SJCRH30 (cell line): Measurements from ENCODE around the gene INTS15. TPM values are rescaled to one million over a fixed set of nuclear protein-coding genes. Genes with fewer than 3 reads are reported as not detected.
"Not testable (repeated sequence)": the region's sequence is repeated elsewhere in the genome, so short reads cannot be mapped to it uniquely, and the experiment has no call there.

ENCODE experiments used
- DNase-seq, 2 experiments: peaks; one replicate each; pipeline ENCODE4 v3.0.0-alpha.2; 2015 to 2020
- H3K27ac ChIP-seq: fragments of 250-450 bp; sonication (Bioruptor Pico); 2 replicates; pipeline ENCODE4 v1.5.1; 2020; ENCODE audit warnings: mild to moderate bottlenecking, moderate library complexity
- H3K27me3 ChIP-seq: fragments of 250-450 bp; sonication (Bioruptor Pico); 2 replicates; pipeline ENCODE4 v1.5.1; 2020; ENCODE audit warnings: mild to moderate bottlenecking, moderate library complexity
- H3K36me3 ChIP-seq: fragments of 250-450 bp; sonication (Bioruptor Pico); 2 replicates; pipeline ENCODE4 v1.5.1; 2020; ENCODE audit warnings: mild to moderate bottlenecking, moderate library complexity
- H3K4me1 ChIP-seq: fragments of 250-450 bp; sonication (Bioruptor Pico); 2 replicates; pipeline ENCODE4 v1.5.1; 2020; ENCODE audit warnings: mild to moderate bottlenecking, moderate library complexity
- H3K4me3 ChIP-seq: fragments of 250-450 bp; sonication (Bioruptor Pico); 2 replicates; pipeline ENCODE4 v1.5.1; 2020; ENCODE audit warnings: mild to moderate bottlenecking, moderate library complexity
- H3K9me3 ChIP-seq: fragments of 250-450 bp; sonication (Bioruptor Pico); replicated peaks from 2 replicates; pipeline ENCODE4 v1.5.1; 2020; ENCODE audit warnings: mild to moderate bottlenecking, moderate library complexity
- total RNA-seq: library from RNA; depleted of rRNA; stranded (reverse); fragments of >200 nt; shearing (Covaris generic); gene quantifications from 2 replicates; pipeline ENCODE4 v1.2.3, GENCODE V29; 2014

The INTS15 gene
- total RNA-seq, 1 experiment from 2014 or later, result 18.8 TPM

DNA sequence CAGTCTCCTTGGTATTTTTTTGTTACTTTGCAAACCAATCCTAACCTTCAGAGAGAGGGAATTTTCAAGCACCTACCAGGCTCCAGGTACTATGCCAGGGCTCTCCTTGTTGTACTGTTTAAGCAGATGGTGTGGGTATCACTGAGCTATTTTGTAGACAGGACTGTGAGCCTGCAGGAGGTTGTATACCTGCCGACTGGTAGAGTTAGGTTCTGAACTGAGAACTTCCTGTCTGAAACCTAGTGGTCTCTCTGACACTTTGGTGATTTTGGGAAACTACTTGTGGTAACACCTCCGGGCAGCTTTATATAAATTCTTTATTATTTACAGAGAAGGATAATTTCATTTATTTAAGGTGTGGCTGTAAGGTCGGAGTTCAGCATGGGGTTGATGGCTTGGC, 30.1 kb downstream of the INTS15 start:
- no peaks in the 10 kb centered on the region for H3K9me3 ChIP-seq
- H3K27ac ChIP-seq, result no peak overlapping the region
- H3K4me3 ChIP-seq, result no peak overlapping the region
- peaks cover under 1% of the 10 kb centered on the region; the same call in 1 of the 2 replicates for H3K4me1 ChIP-seq
- DNase-seq, result no peak
- H3K36me3 ChIP-seq, result peaks cover 3% of the 10 kb centered on the region; the same call in 1 of the 2 replicates
- H3K27me3 ChIP-seq, result no peaks in the 10 kb centered on the region

DNA sequence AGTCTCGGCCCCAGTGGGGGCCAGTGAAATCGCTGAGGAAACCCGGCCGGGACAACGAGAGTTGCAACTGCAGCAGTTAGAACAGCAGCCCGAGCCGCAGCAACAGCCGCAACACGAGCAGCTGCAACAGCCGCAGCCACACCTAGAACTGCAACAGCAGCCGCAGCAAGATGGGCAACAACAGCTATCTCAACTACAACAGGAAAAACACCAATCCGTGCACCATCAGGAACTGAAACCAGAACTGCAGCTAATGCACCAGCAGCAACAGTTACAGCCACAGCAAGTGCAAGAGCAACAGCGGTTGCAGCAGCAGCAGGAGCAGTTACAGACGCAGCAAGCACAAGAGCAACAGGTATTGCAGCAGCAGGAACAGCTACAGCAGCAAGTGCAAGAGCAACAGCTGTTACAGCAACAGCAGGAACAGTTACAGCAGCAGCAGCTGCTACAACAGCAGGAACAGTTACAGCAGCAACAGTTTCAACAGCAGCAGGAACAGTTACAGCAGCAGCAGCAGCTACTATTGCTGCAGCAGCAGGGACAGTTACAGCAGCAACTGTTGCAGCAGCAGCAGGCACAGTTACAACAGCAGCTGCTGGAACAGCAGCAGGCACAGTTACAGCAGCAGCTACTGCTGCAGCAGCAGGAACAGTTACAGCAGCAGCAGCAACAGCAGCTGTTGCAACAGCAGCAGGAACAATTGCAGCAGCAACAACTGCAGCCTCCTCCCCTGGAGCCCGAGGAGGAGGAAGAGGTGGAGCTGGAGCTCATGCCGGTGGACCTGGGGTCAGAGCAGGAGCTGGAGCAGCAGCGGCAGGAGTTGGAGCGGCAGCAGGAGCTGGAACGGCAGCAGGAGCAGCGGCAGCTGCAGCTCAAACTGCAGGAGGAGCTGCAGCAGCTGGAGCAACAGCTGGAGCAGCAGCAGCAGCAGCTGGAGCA, 31.6 kb downstream of the INTS15 start:
- Histone ChIP-seq H3K4me3 (no peak overlapping the region), H3K9me3 (no peaks in the 10 kb centered on the region), H3K4me1 (no peaks in the 10 kb centered on the region), H3K27me3 (no peaks in the 10 kb centered on the region), H3K27ac (no peak overlapping the region), H3K36me3 (peaks cover 3% of the 10 kb centered on the region; the same call in 1 of the 2 replicates)
- no peak for DNase-seq

DNA sequence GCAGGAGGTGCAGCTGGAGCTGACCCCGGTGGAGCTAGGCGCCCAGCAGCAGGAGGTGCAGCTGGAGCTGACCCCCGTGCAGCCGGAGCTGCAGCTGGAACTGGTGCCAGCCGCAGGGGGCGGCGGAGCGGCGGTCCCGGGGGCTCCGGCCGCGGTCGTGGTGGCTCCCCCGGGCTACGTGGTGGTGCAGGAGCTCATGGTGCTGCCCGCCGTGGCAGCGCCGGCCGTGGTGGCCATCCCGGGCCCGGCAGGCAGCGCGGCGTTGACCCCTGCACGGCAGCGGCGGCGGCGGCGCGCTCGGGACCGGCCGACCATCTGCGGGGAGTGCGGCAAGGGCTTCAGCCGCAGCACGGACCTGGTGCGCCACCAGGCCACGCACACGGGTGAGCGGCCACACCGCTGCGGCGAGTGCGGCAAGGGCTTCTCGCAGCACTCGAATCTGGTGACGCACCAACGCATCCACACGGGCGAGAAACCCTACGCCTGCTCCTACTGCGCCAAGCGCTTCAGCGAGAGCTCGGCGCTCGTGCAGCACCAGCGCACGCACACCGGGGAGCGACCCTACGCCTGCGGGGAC, 32.4 kb downstream of the INTS15 start:
- Histone ChIP-seq H3K27ac (no peak overlapping the region), H3K9me3 (no peaks in the 10 kb centered on the region), H3K4me3 (no peak overlapping the region), H3K4me1 (no peaks in the 10 kb centered on the region), H3K27me3 (no peaks in the 10 kb centered on the region), H3K36me3 (peaks cover 3% of the 10 kb centered on the region; the same call in 1 of the 2 replicates)
- DNase-seq, result no peak

DNA sequence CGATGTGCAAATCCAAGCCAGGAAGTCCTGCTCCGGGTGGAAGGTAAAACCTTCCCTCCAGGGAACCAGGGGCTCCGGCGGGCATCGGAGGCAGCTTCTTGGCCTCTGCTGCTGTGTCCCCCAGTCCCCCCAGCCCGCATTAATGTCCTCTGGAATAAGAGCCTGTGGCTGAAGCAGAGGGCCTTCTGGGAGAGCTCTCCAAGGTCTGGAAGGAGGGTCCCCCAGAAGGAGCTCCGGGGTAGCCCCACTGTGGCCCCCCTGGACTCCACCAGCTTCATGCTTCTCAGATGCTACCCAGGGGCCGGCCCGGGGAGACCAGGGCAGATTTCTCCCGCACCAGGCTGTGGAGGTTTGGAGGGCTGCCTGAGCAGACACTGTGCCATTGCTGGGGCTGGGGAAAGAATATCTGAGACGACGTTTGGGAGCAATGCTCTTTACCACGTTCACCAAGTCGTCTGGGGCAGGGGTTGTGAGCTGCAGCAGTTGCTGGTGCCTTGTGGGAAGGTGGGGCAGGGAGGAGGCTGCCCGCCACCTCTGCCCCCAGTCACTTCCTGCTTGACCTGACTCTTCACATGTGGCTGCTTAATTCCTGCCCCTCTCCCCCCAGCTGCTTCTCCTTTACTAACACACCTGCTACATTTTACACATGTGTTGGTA, 33.9 kb downstream of the INTS15 start:
- Histone ChIP-seq H3K4me3 (no peak overlapping the region), H3K9me3 (no peaks in the 10 kb centered on the region), H3K4me1 (no peaks in the 10 kb centered on the region; the same call in 1 of the 2 replicates), H3K36me3 (peaks cover 3% of the 10 kb centered on the region; the same call in 1 of the 2 replicates), H3K27ac (no peak overlapping the region), H3K27me3 (no peaks in the 10 kb centered on the region)
- no peak for DNase-seq

DNA sequence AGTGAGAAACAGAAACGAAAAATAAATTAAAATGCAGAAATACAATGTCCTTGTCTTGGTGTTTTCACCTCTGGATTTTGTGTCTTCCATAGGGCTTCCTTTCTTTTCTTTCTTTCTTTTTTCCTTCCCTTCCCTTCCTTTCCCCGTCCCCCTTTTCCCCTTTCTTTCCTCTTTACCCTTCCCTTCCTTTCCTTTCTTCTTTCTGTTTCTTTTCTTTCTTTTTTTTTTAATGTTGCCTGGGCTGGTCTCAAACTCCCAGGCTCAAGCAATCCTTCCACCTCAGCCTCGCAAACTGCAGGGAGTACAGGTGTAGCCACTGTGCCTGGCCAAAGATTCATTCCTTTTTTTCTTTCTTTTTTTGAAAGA, 34.4 kb downstream of the INTS15 start:
- no peak overlapping the region for H3K4me3 ChIP-seq
- H3K36me3 ChIP-seq, result peaks cover 3% of the 10 kb centered on the region; the same call in 1 of the 2 replicates
- H3K27ac ChIP-seq, result no peak overlapping the region
- H3K9me3 ChIP-seq, result no peaks in the 10 kb centered on the region
- H3K27me3 ChIP-seq, result no peaks in the 10 kb centered on the region
- no peak for DNase-seq
- H3K4me1 ChIP-seq, result no peaks in the 10 kb centered on the region; the same call in 1 of the 2 replicates

DNA sequence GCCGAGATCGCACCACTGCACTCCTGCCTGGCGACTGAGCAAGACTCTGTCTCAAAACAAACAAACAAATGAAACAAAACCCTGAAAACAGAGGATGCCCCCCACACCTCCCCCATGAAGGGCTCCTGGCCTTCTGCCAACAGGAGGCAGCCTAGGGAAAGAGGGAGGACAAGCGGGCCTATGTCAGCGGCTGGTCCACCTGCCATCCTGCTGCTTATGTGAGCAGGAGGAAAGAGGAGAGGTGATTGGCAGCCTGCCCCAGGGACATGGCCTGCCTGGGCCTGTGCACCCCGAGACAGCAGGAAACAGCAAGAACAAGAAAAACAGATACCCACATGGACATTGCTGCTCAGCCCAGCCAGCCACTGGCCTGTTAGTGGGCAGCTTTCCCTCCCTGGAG, 38.2 kb downstream of the INTS15 start:
- Histone ChIP-seq H3K4me3 (no peak overlapping the region), H3K27me3 (no peaks in the 10 kb centered on the region), H3K9me3 (no peaks in the 10 kb centered on the region), H3K27ac (no peak overlapping the region), H3K36me3 (no peaks in the 10 kb centered on the region), H3K4me1 (no peaks in the 10 kb centered on the region; the same call in 1 of the 2 replicates)
- peak; percentile 26 to 53 for DNase-seq

DNA sequence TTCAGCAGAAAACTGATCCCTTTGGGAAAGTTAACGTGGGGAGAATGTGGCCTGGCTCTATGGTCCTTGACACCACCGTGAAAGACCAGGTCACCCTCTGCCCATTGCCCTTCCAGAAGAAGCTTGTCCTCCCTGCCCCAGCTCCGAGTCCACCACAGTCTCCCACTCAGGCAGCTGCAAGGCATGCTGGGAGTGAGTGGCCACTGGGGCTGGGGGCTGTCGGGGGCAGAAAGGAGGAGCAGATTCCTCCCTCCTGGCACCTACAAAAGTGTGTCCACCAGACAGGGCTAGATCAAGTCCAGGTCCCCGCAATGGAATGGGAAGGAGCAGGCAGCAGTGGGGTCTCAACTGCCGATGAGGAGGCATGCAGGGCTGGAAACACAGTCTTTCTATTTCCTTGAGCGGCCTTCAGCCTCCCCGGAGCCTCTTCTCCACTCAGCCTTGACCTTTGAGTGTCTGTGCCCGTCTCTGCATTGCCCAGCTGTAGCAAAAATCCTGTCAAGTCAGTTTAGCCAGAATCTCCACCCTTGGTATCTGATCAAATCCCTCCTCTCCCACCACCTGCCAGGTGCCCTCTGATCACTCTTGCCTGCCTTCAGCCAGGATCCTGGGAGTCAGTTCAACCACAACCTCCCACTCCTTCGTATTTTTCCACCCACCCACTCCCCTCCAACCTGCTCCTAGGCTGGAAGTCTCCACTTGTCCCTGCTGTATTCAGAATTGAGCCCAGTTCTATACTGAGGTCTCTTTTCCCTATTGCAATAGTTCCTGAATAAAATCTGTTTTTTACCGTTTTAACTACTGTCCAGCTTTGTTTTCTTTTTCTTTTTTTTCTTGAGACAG, 40.4 kb downstream of the INTS15 start:
- Histone ChIP-seq H3K9me3 (no peaks in the 10 kb centered on the region), H3K27ac (no peak overlapping the region), H3K36me3 (no peaks in the 10 kb centered on the region), H3K27me3 (no peaks in the 10 kb centered on the region), H3K4me3 (no peak overlapping the region), H3K4me1 (no peaks in the 10 kb centered on the region; the same call in 1 of the 2 replicates)
- DNase-seq, result no peak

DNA sequence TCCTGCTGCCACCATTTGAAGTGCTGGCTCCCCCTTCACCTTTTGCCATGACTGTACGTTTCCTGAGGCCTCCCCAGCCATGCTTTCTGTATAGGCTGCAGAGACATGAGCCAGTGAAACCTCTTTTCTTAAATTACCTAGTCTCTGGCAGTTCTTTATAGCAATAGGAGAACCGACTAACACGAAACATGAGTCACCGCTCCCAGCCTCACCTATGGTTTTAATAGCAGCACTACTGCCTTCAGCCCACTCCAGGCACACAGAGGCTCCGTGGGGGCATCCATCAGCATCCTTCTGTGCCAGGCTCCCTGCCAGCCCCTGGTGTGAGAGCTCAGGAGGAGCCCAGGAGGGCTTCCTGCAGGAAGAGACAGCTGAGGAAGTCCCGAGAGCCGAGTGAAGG, 41.8 kb downstream of the INTS15 start:
- peaks cover 3% of the 10 kb centered on the region; the same call in 1 of the 2 replicates for H3K27me3 ChIP-seq
- H3K27ac ChIP-seq, result no peak overlapping the region
- H3K36me3 ChIP-seq, result no peaks in the 10 kb centered on the region
- H3K4me1 ChIP-seq, result peaks cover 4% of the 10 kb centered on the region; the same call in 1 of the 2 replicates
- DNase-seq, result no peak
- H3K9me3 ChIP-seq, result no peaks in the 10 kb centered on the region
- no peak overlapping the region for H3K4me3 ChIP-seq

DNA sequence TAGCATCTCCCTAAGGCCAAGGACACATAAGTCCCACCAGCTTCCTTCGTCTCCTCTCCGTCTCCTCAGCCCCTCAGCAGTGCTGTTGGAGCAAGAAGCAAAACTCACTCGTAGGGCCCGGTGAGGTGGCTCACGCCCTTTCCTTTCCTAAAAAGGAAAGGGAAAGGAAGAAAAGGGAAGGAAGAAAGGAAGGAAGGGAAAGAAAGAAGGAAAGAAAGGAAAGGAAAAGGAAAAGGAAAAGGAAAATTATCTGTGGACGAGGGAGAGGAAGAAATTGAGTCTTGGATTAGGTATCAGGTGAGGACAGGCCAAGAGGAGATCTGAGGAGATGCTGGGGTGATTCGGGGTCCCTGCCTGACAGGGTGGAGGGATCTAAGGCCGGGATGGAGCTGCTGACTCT, 44.2 kb downstream of the INTS15 start:
- H3K27me3 ChIP-seq, result peaks cover 3% of the 10 kb centered on the region; the same call in 1 of the 2 replicates
- peaks cover 3% of the 10 kb centered on the region for H3K36me3 ChIP-seq
- no peak for DNase-seq
- H3K27ac ChIP-seq, result no peak overlapping the region
- peaks cover 4% of the 10 kb centered on the region; the same call in 1 of the 2 replicates for H3K4me1 ChIP-seq
- no peaks in the 10 kb centered on the region for H3K9me3 ChIP-seq
- no peak overlapping the region for H3K4me3 ChIP-seq

DNA sequence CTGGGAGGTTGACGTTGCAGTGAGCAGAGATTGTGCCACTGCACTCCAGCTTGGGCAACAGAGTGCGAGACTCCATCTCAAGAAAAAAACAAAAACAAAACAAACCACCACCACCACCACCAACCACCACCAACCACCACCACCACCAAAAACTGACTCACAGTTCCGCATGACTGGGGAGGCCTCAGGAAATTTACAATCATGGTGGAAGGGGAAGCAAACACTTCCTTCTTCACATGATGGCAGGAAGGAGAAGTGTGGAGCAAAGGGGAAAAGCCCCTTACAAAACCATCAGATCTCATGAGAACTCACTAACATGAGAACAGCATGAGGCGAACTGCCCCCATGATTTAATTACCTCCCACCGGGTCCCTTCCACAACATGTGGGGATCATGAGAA, 45.1 kb downstream of the INTS15 start:
- peaks cover 12% of the 10 kb centered on the region for H3K36me3 ChIP-seq
- H3K27ac ChIP-seq, H3K27me3 ChIP-seq, H3K4me1 ChIP-seq, H3K9me3 ChIP-seq, H3K4me3 ChIP-seq, DNase-seq: not testable (repeated sequence)

DNA sequence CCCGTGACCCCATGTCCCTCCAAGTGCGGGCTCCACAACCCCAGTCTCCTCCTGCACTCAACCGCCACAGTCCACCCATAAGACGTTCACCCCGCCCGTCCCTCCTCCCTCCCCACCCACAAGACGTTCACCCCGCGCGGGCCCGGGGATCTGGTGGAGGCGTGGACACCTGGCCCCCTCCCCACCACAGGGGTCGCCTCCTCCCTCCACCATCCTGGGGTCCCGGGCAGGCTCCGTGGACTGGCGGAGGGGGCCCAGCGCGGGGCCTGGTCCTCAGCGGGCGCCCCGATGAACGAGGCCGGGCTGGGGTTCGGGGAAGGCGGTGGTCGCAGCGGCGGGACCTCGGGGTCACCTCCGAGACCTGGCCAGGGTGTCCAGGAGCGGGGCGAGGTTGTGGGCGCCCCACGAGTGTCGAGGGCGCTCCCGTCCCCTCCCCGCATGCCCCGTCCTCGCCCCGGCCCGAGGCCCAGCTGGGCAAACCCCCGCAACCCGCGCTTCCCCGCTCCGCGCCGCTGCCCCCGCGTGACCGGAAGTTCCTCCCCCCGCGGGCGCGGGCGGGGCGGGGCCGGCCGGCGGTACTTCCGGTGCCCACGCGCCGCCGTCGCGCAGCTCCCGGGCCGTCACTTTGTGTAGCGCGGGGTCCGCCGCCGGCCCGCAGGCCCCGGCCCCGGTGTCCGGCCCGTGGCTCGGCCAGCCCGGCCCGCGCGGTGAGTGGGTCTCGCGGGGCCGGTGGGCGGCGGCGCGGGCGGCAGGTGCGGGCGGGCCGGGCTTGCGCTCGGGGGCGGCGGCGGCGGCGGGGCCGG, 47.1 kb downstream of the INTS15 start, which contains the start of gene ZNF316:
TSS of gene ZNF316 (plus strand) at position 578 of the 803 bp plus-strand sequence. CDS start 5,092 bp downstream, outside the sequence.
- peak within 1 kb of the TSS; percentile 59 for H3K27ac ChIP-seq
- H3K4me3 ChIP-seq, result peak within 1 kb of the TSS; percentile 98
- peaks cover 4% of the 10 kb centered on the region; the same call in 1 of the 2 replicates for H3K4me1 ChIP-seq
- H3K36me3 ChIP-seq, result peaks cover 27% of the 10 kb centered on the region
- DNase-seq, result peak; percentile 56 to 62
- peaks cover 3% of the 10 kb centered on the region; the same call in 1 of the 2 replicates for H3K27me3 ChIP-seq
- H3K9me3 ChIP-seq, result no peaks in the 10 kb centered on the region

DNA sequence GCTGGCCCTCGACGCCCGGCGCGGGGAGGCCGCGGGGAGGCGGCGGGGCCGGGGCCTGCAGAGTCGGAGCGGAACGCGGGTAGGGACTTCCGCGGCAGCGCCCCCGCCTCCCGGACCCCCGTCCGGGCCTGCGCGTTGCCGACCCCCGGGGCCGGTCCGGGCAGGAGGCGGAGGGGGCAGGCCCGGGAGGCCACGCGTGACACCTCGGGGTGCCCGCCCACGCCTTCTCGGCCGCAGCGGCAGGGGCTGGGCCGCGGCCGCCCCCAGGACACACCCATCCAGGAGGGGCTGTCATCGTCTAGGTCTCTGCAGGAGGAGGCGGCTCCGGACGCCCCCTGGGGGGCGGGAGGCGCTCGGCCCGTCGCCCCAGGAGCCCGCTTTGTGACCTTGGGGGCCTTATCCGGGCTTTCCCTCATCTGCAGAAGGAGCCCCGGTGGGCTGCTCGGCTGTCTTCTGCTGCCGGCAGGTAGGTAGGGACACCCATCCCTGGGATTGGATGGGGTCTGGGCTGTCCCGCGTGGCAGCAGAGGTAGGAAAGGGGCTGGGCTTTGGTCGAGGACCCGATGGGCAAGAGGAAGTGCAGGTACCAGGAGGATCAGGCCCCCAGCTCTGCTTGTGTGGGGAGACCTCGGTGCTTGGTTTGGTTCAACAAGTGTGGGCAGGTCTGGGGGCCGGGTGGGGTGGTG, 47.9 kb downstream of the INTS15 start:
- Histone ChIP-seq H3K4me1 (peaks cover 4% of the 10 kb centered on the region; the same call in 1 of the 2 replicates), H3K4me3 (peak overlapping the region; percentile 98), H3K36me3 (peaks cover 33% of the 10 kb centered on the region), H3K27me3 (peaks cover 3% of the 10 kb centered on the region; the same call in 1 of the 2 replicates), H3K27ac (no peak overlapping the region; the same call in 1 of the 2 replicates), H3K9me3 (no peaks in the 10 kb centered on the region)
- peak; percentile 61 to 66 for DNase-seq

DNA sequence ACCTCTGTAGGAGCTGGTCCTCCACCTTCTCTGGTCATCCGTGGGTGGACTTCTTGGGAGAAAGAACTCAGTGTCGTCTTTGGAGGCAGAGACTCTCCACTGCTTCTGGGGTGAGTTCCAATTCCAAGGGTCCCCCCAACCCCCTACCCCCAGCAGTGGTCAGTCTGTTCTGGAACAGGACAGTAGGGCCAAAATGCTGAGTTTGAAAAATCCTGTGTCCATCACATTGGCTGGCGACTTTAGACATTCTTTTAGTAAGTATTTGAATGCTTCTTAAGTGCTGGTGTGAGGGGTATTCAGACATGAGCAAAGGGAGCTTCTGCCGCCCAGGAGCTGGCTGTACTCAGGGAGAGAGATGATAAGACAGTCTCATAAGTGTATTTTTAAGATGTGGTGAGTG, 49.2 kb downstream of the INTS15 start:
- H3K4me1 ChIP-seq, result peaks cover 4% of the 10 kb centered on the region; the same call in 1 of the 2 replicates

More for the DNA sequence above, 49.2 kb downstream of the INTS15 start:
- no peak for DNase-seq
- peaks cover 3% of the 10 kb centered on the region; the same call in 1 of the 2 replicates for H3K27me3 ChIP-seq
- H3K9me3 ChIP-seq, result no peaks in the 10 kb centered on the region
- no peak overlapping the region for H3K27ac ChIP-seq
- no peak overlapping the region for H3K4me3 ChIP-seq
- H3K36me3 ChIP-seq, result peaks cover 46% of the 10 kb centered on the region
